A549 (cell line): ENCODE results near the gene STAC.

Experiments used
- BHLHE40 ChIP-seq: IDR thresholded peaks from 2 replicates; pipeline ENCODE4 v1.6.1; 2012; ENCODE audit warnings: low read depth, low read length, inconsistent platforms
- CHD4 ChIP-seq: fragments of 200-600 bp; sonication (generic); IDR thresholded peaks from 2 replicates; pipeline ENCODE4 v1.6.1; 2016; ENCODE audit warnings: antibody characterized with exemption, mild to moderate bottlenecking, borderline replicate concordance
- CTCF ChIP-seq: fragments of >200 bp; sonication (Bioruptor Twin); formaldehyde crosslinking; IDR thresholded peaks from 3 replicates; pipeline ENCODE4 v1.5.1; 2016
- EHF ChIP-seq: fragments of 250-450 bp; sonication (Bioruptor Pico); IDR thresholded peaks from 2 replicates; pipeline ENCODE4 v1.5.0; 2020; ENCODE audit warnings: mild to moderate bottlenecking
- EP300 ChIP-seq, 2 experiments: fragments of >200 bp; sonication (Bioruptor Twin); formaldehyde crosslinking; IDR thresholded peaks; 2 replicates in 1 of 2; 3 replicates in 1 of 2; pipeline ENCODE4 v1.6.1; 2016 to 2017
- GATA3 ChIP-seq: IDR thresholded peaks from 2 replicates; pipeline ENCODE4 v1.6.1; 2012; ENCODE audit warnings: borderline replicate concordance
- MAFK ChIP-seq: fragments of 450-650 bp; IDR thresholded peaks from 2 replicates; pipeline ENCODE4 v1.6.1; 2014; ENCODE audit not compliant: partially characterized antibody
- MAX ChIP-seq: IDR thresholded peaks from 2 replicates; pipeline ENCODE4 v1.6.1; 2012
- POLR2A ChIP-seq: IDR thresholded peaks from 2 replicates; pipeline ENCODE4 v1.6.1; 2012; ENCODE audit warnings: mild to moderate bottlenecking, low read length
- POLR2AphosphoS2 ChIP-seq: conservative IDR thresholded peaks from 2 replicates; pipeline ENCODE4 v1.6.1; 2012; ENCODE audit warnings: low read length, improper control_type of control experiment, inconsistent platforms
- RAD21 ChIP-seq, 2 experiments: fragments of >200 bp in 1 of 2; sonication (Bioruptor Twin) in 1 of 2; formaldehyde crosslinking in 1 of 2; IDR thresholded peaks in 1 of 2; conservative IDR thresholded peaks in 1 of 2; 2 replicates in 1 of 2; 3 replicates in 1 of 2; pipeline ENCODE4 v1.6.1; 2012 to 2018; ENCODE audit warnings: inconsistent platforms in 1 of 2
- RCOR1 ChIP-seq: fragments of 150-350 bp; IDR thresholded peaks from 2 replicates; pipeline ENCODE4 v1.6.1; 2014; ENCODE audit warnings: antibody characterized with exemption, low read length, low read depth
- ZFP36 ChIP-seq: fragments of 450-650 bp; IDR thresholded peaks from 2 replicates; pipeline ENCODE4 v1.6.1; 2014; ENCODE audit warnings: borderline replicate concordance; ENCODE audit not compliant: partially characterized antibody

- TF ChIP-seq MAX (no peak), EHF (CRISPR knock-in tag) (no peak), CTCF (no peak), MAFK (no peak), ZFP36 (no peak), POLR2AphosphoS2 (no peak), POLR2A (no peak), BHLHE40 (no peak), EP300 (IDR thresholded peaks at IDR 0.05) (no peak), RCOR1 (no peak), CHD4 (no peak), GATA3 (no peak), RAD21 (conservative IDR thresholded peaks at IDR 0.05 in 1 of 2, IDR thresholded peaks at IDR 0.05 in 1 of 2) (no peak)
These were observed 7.2 kb upstream of the STAC start for GRCh38 chr3:36373084-36373483.
